Measurements from ENCODE around the gene SMYD2. TPM values are rescaled to one million over a fixed set of nuclear protein-coding genes. Genes with fewer than 3 reads are reported as not detected.

Gene SMYD2
- total and polyA plus RNA-seq, 2 of the 8 experiments (the other 6 are each of a cell fraction or from before 2014, with no cell fraction given), result 3.0 to 5.2 TPM

DNA sequence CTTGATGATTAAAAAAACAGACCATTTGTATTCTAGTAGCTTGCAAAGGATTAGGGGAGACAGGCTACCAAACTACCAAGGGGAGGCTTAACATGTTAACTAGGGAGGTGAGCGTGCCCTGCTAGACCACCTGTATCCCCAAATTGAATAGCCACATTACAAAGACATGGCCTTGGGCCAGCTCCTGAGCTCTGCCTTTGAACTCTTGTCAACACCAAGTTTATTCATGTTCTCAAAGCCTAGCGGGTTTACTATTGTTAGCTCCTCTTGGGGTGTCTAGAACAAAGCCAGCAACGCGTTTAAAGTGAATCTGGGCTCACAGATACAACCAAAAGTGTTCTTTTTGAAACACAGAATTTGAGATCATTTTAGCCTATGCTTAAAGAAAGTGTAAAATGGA is 36.3 kb downstream of the SMYD2 start:
- peaks cover 3 to 20% (median 12%) of the 10 kb centered on the region in 4 experiments for H3K4me1 ChIP-seq (replicated peaks in 1 of 4; ENCODE audit: control insufficient read depth in 3 of 4, insufficient read depth in 4 of 4, low read length in 3 of 4)
- no peaks in the 10 kb centered on the region; a peak in 1 of 8 replicates for H3K36me3 ChIP-seq (ENCODE audit: control insufficient read depth in 2 of 4, insufficient read depth in 4 of 4, low read length in 3 of 4)
- H3K18ac ChIP-seq (ENCODE audit: extremely low read depth, low read length), result no peak overlapping the region
- no peak overlapping the region for H2BK5ac ChIP-seq (ENCODE audit: low read depth, low read length)
- H3K23me2 ChIP-seq (ENCODE audit: low read depth, low read length), result no peaks in the 10 kb centered on the region
- 3% methylated on average over 4 of the region's 4 CpGs; no CpG with 5 or more reads in 1 of the 2 experiments for WGBS, 2 experiments (ENCODE audit: extremely low coverage in 1 of 2, insufficient coverage in 1 of 2, insufficient read length in 1 of 2, insufficient replicate concordance in 2 of 2, low coverage in 1 of 2, low lambda C conversion rate in 2 of 2, missing lambda C conversion rate in 1 of 2)
- H2AFZ ChIP-seq (ENCODE audit: low read length), result no peak overlapping the region
- no peak overlapping the region for H4K8ac ChIP-seq (ENCODE audit: extremely low read depth, insufficient read depth, low read length)
- POLR2A ChIA-PET (ENCODE audit: partially characterized antibody), result interaction anchor here (0.6 to 2.9 kb wide), 13 partner anchors 9 to 246 kb away, joined by 3 to 15 read pairs (median 5); partner anchors contain the start of gene SMYD2
- H3K4me3 ChIP-seq (ENCODE audit: extremely low read depth in 1 of 4, insufficient read depth in 2 of 4, low read depth in 3 of 4, low read length in 4 of 4), result peak overlapping the region in 1 of 4 experiments; percentile 45; a peak in 2 of 8 replicates
- no peaks in the 10 kb centered on the region for H3K9me3 ChIP-seq (ENCODE audit: insufficient read depth in 2 of 2, low read depth in 1 of 2, low read length in 1 of 2)
- H3K14ac ChIP-seq (ENCODE audit: insufficient read length), result no peak overlapping the region
- H2AK5ac ChIP-seq (ENCODE audit: low read depth, low read length), result no peak overlapping the region
- no peak overlapping the region for H2BK120ac ChIP-seq (replicated peaks; ENCODE audit: low read depth, low read length)
- no peak overlapping the region; the same call in 1 of the 2 replicates for H2BK12ac ChIP-seq (ENCODE audit: low read depth, low read length)
- H3K79me2 ChIP-seq (ENCODE audit: control insufficient read depth in 1 of 2, insufficient read depth in 2 of 2, low read length in 2 of 2), result no peaks in the 10 kb centered on the region
- H3K79me1 ChIP-seq (ENCODE audit: low read depth, low read length), result no peaks in the 10 kb centered on the region
- H4K91ac ChIP-seq (replicated peaks; ENCODE audit: insufficient read length, low read length), result no peak overlapping the region
- H3K4me2 ChIP-seq (ENCODE audit: insufficient read depth in 1 of 2, low read depth in 2 of 2, low read length in 2 of 2), result peak overlapping the region; percentile 33 to 55; a peak in 3 of 4 replicates
- DNase-seq (ENCODE audit: low read depth in 1 of 2, low spot score in 2 of 2), result peak; percentile 58 to 82
- no peak overlapping the region for H3K4ac ChIP-seq (replicated peaks; ENCODE audit: insufficient read length, low read depth, low read length)
- no peak overlapping the region for H3K27ac ChIP-seq (ENCODE audit: low read depth, low read length)
- H3K9ac ChIP-seq (replicated peaks in 1 of 4; ENCODE audit: extremely low read depth in 1 of 4, low read depth in 3 of 4, low read length in 3 of 4), result no peak overlapping the region
- H4K5ac ChIP-seq (ENCODE audit: insufficient read length, low read depth, low read length), result no peak overlapping the region
- no peak overlapping the region for H3K56ac ChIP-seq (replicated peaks; ENCODE audit: insufficient read length, low read depth, low read length)
- H2BK20ac ChIP-seq (ENCODE audit: low read length), result no peak overlapping the region
- CTCF ChIA-PET (ENCODE audit: partially characterized antibody), result interaction anchor here (0.7 to 12.6 kb wide), 18 partner anchors 11 to 321 kb away, joined by 3 to 262 read pairs (median 7); no protein-coding TSS in a partner anchor
- peaks cover 20 to 46% (median 43%) of the 10 kb centered on the region in 4 experiments; a peak in 6 of 7 replicates for H3K27me3 ChIP-seq (replicated peaks in 1 of 4; ENCODE audit: control insufficient read depth in 3 of 4, extremely low read depth in 1 of 4, insufficient read depth in 3 of 4, low read length in 3 of 4)
- peaks cover 0 to 2% of the 10 kb centered on the region in 2 experiments for H4K20me1 ChIP-seq (replicated peaks in 1 of 2; ENCODE audit: control insufficient read depth in 1 of 2, insufficient read depth in 2 of 2, low read length in 2 of 2)
- peak; percentile 99 for FAIRE-seq
- no peak overlapping the region for H2BK15ac ChIP-seq (ENCODE audit: low read length)
- no peak overlapping the region for H3K23ac ChIP-seq (ENCODE audit: insufficient read length)
- TF ChIP-seq EP300 (IDR thresholded peaks at IDR 0.05; ENCODE audit: borderline replicate concordance in 1 of 2, low read depth in 2 of 2, low read length in 2 of 2), result peak in 1 of 2 experiments; percentile 67; a peak in 1 of 3 replicates
- TF ChIP-seq BACH1 (IDR thresholded peaks at IDR 0.05; ENCODE audit: low read length), result no peak

Data from H1 (cell line).